K562 (cell line): ENCODE data around the gene LRRC3B. TPM values are rescaled to one million over a fixed set of nuclear protein-coding genes. Genes with fewer than 3 reads are reported as not detected.

Experiments used
- ATAC-seq: fragments of 200-7000 bp; cut with Tn5 transposase; 3 replicates; pipeline ENCODE4 v1.9.1; 2020; ENCODE audit warnings: moderate library complexity
- BruUV-seq: library from RNA; stranded (reverse); fragments of 400-500 nt; replicated peaks from 2 replicates; lab custom pipeline; 2021; lab: Mats Ljungman, UMichigan
- CTCF ChIA-PET: fragments of 300-600 bp; formaldehyde crosslinking; extraction: SDS; loops from one replicate; lab custom pipeline; 2021; ENCODE audit warnings: low intra/inter-chr PET ratio; lab: Yijun Ruan, JAX
- POLR2A ChIA-PET: fragments of 300-600, 350-650 bp; sonication (Branson Sonifier 250); formaldehyde crosslinking; extraction: SDS; loops from one replicate; lab custom pipeline; 2021; ENCODE audit warnings: antibody characterized with exemption, inconsistent platforms; lab: Yijun Ruan, JAX
- DNase-seq, 4 experiments: peaks; one replicate each; pipeline versions ENCODE4 v3.0.0 to v3.0.0-alpha.2; 2011 to 2018; ENCODE audit warnings: low spot score in 3 of 4, mixed read lengths in 3 of 4; ENCODE audit errors: extremely low read depth in 1 of 4
- FAIRE-seq: peaks from 2 replicates; lab custom pipeline; 2011; peaks lifted over from hg19 to GRCh38; lab: Jason Lieb, UNC
- H2AFZ ChIP-seq: 2 replicates; pipeline ENCODE4 v1.6.0; 2011; ENCODE audit warnings: low read depth, low read length, control low read depth, inconsistent platforms
- H3K27ac ChIP-seq: fragments of 200-600 bp; 3 replicates; pipeline ENCODE4 v1.8.0; 2011; ENCODE audit warnings: low read depth, mild to moderate bottlenecking, control low read depth, inconsistent platforms, low read length, moderate library complexity, mixed read lengths; ENCODE audit errors: extremely low read depth
- H3K27me3 ChIP-seq, 2 experiments: fragments of 300-600 bp in 1 of 2; 2 replicates in 1 of 2; 3 replicates in 1 of 2; pipeline versions ENCODE4 v1.6.0 to v1.8.0; 2011; ENCODE audit warnings: inconsistent platforms in 2 of 2, low read length in 2 of 2, mild to moderate bottlenecking in 1 of 2, mixed read lengths in 1 of 2, moderate library complexity in 1 of 2; ENCODE audit not compliant: control insufficient read depth in 2 of 2, insufficient read depth in 2 of 2
- H3K36me3 ChIP-seq: fragments of 300-600 bp; 3 replicates; pipeline ENCODE4 v1.8.0; 2011; ENCODE audit warnings: mild to moderate bottlenecking, low read length, inconsistent platforms; ENCODE audit not compliant: control insufficient read depth, insufficient read depth
- H3K4me1 ChIP-seq, 2 experiments: fragments of 200-600 bp in 1 of 2; replicated peaks in 1 of 2; 2 replicates in 1 of 2; 3 replicates in 1 of 2; pipeline versions ENCODE4 v1.5.1 to v1.8.0; 2011; ENCODE audit warnings: inconsistent platforms in 2 of 2, low read length in 2 of 2, mild to moderate bottlenecking in 1 of 2, mixed read lengths in 1 of 2, moderate library complexity in 1 of 2; ENCODE audit not compliant: control insufficient read depth in 2 of 2, insufficient read depth in 2 of 2
- H3K4me2 ChIP-seq: 2 replicates; pipeline ENCODE4 v1.6.1; 2011; ENCODE audit warnings: low read length, control low read depth, inconsistent platforms, mixed read lengths; ENCODE audit not compliant: insufficient read depth
- H3K4me3 ChIP-seq: fragments of 200-600 bp; sonication (generic), shearing (Covaris generic); 2 replicates; pipeline ENCODE4 v1.5.1; 2016; ENCODE audit warnings: control low read depth, inconsistent platforms
- H3K79me2 ChIP-seq: fragments of 200-600 bp; 3 replicates; pipeline ENCODE4 v1.8.0; 2011; ENCODE audit warnings: low read length, inconsistent platforms; ENCODE audit not compliant: control insufficient read depth, insufficient read depth
- H3K9ac ChIP-seq, 2 experiments: 2 replicates each; pipeline versions ENCODE4 v1.6.0 to v1.6.1; 2011; ENCODE audit warnings: low read depth in 2 of 2, low read length in 2 of 2, control low read depth in 1 of 2, inconsistent platforms in 1 of 2, mild to moderate bottlenecking in 1 of 2, mixed read lengths in 1 of 2; ENCODE audit not compliant: insufficient read depth in 1 of 2
- H3K9me1 ChIP-seq: one replicate; pipeline ENCODE4 v1.6.0; 2011; ENCODE audit warnings: inconsistent platforms, mild to moderate bottlenecking, low read length, moderate library complexity; ENCODE audit not compliant: control insufficient read depth, insufficient read depth
- H3K9me3 ChIP-seq: replicated peaks from 2 replicates; pipeline ENCODE4 v1.5.1; 2011; ENCODE audit warnings: low read depth, low read length, inconsistent platforms; ENCODE audit not compliant: control insufficient read depth, insufficient read depth
- H4K20me1 ChIP-seq: replicated peaks from 2 replicates; pipeline ENCODE4 v1.6.1; 2011; ENCODE audit warnings: low read length, inconsistent platforms, mixed read lengths; ENCODE audit not compliant: control insufficient read depth, insufficient read depth
- CHCHD3 ChIP-seq: fragments of 250-450 bp; sonication (Bioruptor Pico); IDR thresholded peaks from 2 replicates; pipeline ENCODE4 v2.1.2; 2022; ENCODE audit warnings: mild to moderate bottlenecking
- FOXA1 ChIP-seq: fragments of 450-650 bp; IDR thresholded peaks from 2 replicates; pipeline ENCODE4 v1.6.1; 2016; ENCODE audit warnings: mild to moderate bottlenecking, borderline replicate concordance
- KAT7 ChIP-seq: sonication (generic); formaldehyde crosslinking; IDR thresholded peaks from 2 replicates; pipeline ENCODE4 v1.8.0; 2022; ENCODE audit warnings: missing genetic modification reagents, mild to moderate bottlenecking, borderline replicate concordance
- KDM5B ChIP-seq: fragments of 200-600 bp; sonication (generic); IDR thresholded peaks from 2 replicates; pipeline ENCODE4 v1.6.1; 2012; ENCODE audit warnings: low read depth, mild to moderate bottlenecking, moderate library complexity, low read length, control low read depth, inconsistent platforms; ENCODE audit not compliant: insufficient replicate concordance
- MAFK ChIP-seq: IDR thresholded peaks from 2 replicates; pipeline ENCODE4 v1.6.1; 2011; ENCODE audit warnings: low read length, improper control_type of control experiment
- NFE2 ChIP-seq: IDR thresholded peaks from 2 replicates; pipeline ENCODE4 v1.6.1; 2014; ENCODE audit warnings: antibody characterized with exemption, low read depth
- NR2C1 ChIP-seq, 2 experiments: fragments of 450-650 bp; IDR thresholded peaks; 2 replicates each; pipeline ENCODE4 v1.6.1; 2017; ENCODE audit warnings: mild to moderate bottlenecking in 2 of 2, antibody characterized with exemption in 1 of 2, inconsistent platforms in 1 of 2, missing compliant biosample characterization in 1 of 2, missing genetic modification characterization in 1 of 2
- PTTG1 ChIP-seq: fragments of 450-650 bp; IDR thresholded peaks from 2 replicates; pipeline ENCODE4 v1.6.1; 2016; ENCODE audit warnings: low read depth, mild to moderate bottlenecking, missing genetic modification characterization, missing compliant biosample characterization
- RBM17 ChIP-seq: fragments of 200-400 bp; formaldehyde crosslinking; IDR thresholded peaks from 2 replicates; pipeline ENCODE4 v1.6.1; 2017; ENCODE audit warnings: low read depth, mild to moderate bottlenecking, low read length, borderline replicate concordance
- ZNF121 ChIP-seq: sonication (generic); formaldehyde crosslinking; conservative IDR thresholded peaks from 2 replicates; pipeline ENCODE4 v1.8.0; 2022; ENCODE audit warnings: missing genetic modification reagents
- ZNF384 ChIP-seq: IDR thresholded peaks from 2 replicates; pipeline ENCODE4 v1.6.1; 2012; ENCODE audit warnings: low read depth, low read length, improper control_type of control experiment
- ZNF408 ChIP-seq: fragments of 250-450 bp; sonication (Bioruptor Pico); IDR thresholded peaks from 2 replicates; pipeline ENCODE4 v1.4.0; 2020; ENCODE audit warnings: low read depth, mild to moderate bottlenecking, moderate library complexity
- ZNF695 ChIP-seq: fragments of 450-650 bp; formaldehyde crosslinking; IDR thresholded peaks from 2 replicates; pipeline ENCODE4 v1.4.0; 2020; ENCODE audit warnings: mild to moderate bottlenecking, moderate library complexity
- ZNF764 ChIP-seq: fragments of 250-450 bp; sonication (Bioruptor Pico); IDR thresholded peaks from 2 replicates; pipeline ENCODE4 v1.4.0; 2020; ENCODE audit warnings: low read depth, mild to moderate bottlenecking, moderate library complexity
- WGBS: fragments of 100-300 bp; shearing (Covaris generic); methylation state at CpG from one replicate; pipeline ENCODE4 v1.1.6; 2016; ENCODE audit warnings: low coverage, mixed read lengths; ENCODE audit not compliant: insufficient coverage; ENCODE audit errors: missing lambda C conversion rate; 5-methylcytosine and 5-hydroxymethylcytosine counted together
- in situ Hi-C: fragments of 300-500 bp; cut with MboI; formaldehyde crosslinking; loops from 4 replicates; pipeline ENCODE4 v1.15.0; 2018; ENCODE audit warnings: inconsistent platforms, mixed read lengths
- intact Hi-C: fragments of 100-400 bp; cut with micrococcal nuclease; formaldehyde crosslinking; loops from 2 replicates; pipeline ENCODE4 v1.14.2; 2022
- polyA plus RNA-seq, 8 experiments: library from polyadenylated mRNA; depleted of rRNA in 4 of 8; stranded (reverse) in 5 of 8; unstranded in 3 of 8; fragments of >200 nt; fragmentation: Nextera tagmentation in 2 of 8; fragmentation: Illumina TruSeq in 1 of 8; extraction: Ambion mirVana in 2 of 8; extraction: Trizol in 1 of 8; gene quantifications; 2 replicates each; pipeline versions ENCODE4 v1.2.1 to v1.2.3, GENCODE V29; 2011 to 2014; ENCODE audit warnings: inconsistent platforms in 1 of 8, missing spikeins in 1 of 8
- total RNA-seq, 7 experiments: library from RNA; depleted of rRNA in 6 of 7; stranded (reverse); fragments of >200 nt in 6 of 7; fragmentation: Illumina TruSeq in 2 of 7; extraction: Trizol in 2 of 7; gene quantifications; 2 replicates each; pipeline versions ENCODE4 v1.2.1 to v1.2.3, GENCODE V29; 2011 to 2021; ENCODE audit warnings: low replicate concordance in 1 of 7
- TF ChIP-seq, protein P1 (sequence below): sonication (generic); formaldehyde crosslinking; IDR thresholded peaks from 2 replicates; pipeline ENCODE4 v1.8.0; 2022; ENCODE audit warnings: mild to moderate bottlenecking, low read depth, missing genetic modification reagents

LRRC3B gene
- total and polyA plus RNA-seq, 9 of the 15 experiments (the other 6 are each of a cell fraction or from before 2014, with no cell fraction given): under 0.01 to 0.33 TPM; not detected in 7

DNA sequence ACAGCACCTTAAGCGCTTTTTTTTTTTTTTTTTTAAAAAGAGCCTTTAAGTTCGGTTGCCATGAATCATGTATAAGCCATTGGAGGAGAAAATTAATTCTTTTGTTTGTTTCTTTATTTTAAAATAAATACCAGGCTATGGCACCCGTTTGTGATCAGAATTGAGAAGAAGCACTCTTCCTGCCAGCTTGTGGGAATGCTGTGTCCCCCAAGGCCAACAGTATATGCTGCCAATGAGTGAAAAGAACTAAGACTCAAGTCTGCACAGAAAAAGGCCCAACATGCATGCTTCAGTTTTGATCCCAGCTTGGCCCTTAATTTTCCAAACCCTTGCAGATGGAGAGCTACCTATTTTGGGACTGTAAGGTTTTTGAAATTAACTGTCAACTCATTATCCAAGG lies 90.5 kb downstream of the LRRC3B start:
- Histone ChIP-seq H3K9me3 (peaks cover 2% of the 10 kb centered on the region; the same call in 1 of the 2 replicates), H3K79me2 (no peaks in the 10 kb centered on the region), H3K27ac (no peak overlapping the region), H3K9ac (no peak overlapping the region), H4K20me1 (no peaks in the 10 kb centered on the region), H3K4me1 (no peaks in the 10 kb centered on the region), H3K9me1 (no peaks in the 10 kb centered on the region), H3K4me2 (no peak overlapping the region), H3K36me3 (no peaks in the 10 kb centered on the region), H2AFZ (no peak overlapping the region), H3K4me3 (no peak overlapping the region), H3K27me3 (no peaks in the 10 kb centered on the region)
- TF ChIP-seq MAFK (no peak), RBM17 (no peak), ZNF121 (CRISPR knock-in tag) (no peak), CHCHD3 (no peak), KAT7 (no peak), ZNF764 (CRISPR knock-in tag) (no peak), NR2C1 (IDR thresholded peaks at IDR 0.05) (no peak), NR2C1 (tag; IDR thresholded peaks at IDR 0.05) (no peak), NFE2 (no peak), ZNF408 (CRISPR knock-in tag) (no peak), FOXA1 (no peak), ZNF384 (no peak), KDM5B (no peak), PTTG1 (tag) (no peak), ZNF695 (CRISPR knock-in tag) (no peak)
- TF ChIP-seq, protein P1, sequence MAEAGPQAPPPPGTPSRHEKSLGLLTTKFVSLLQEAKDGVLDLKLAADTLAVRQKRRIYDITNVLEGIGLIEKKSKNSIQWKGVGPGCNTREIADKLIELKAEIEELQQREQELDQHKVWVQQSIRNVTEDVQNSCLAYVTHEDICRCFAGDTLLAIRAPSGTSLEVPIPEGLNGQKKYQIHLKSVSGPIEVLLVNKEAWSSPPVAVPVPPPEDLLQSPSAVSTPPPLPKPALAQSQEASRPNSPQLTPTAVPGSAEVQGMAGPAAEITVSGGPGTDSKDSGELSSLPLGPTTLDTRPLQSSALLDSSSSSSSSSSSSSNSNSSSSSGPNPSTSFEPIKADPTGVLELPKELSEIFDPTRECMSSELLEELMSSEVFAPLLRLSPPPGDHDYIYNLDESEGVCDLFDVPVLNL (CRISPR knock-in tag): no peak
- no TSS peak for BruUV-seq
- no peak for ATAC-seq
- FAIRE-seq: no peak
- 0% methylated on average over 3 of the region's 3 CpGs for WGBS
- ChIA-PET CTCF (no interaction called here), POLR2A (interaction anchor here (0.6 kb wide), 1 partner anchor 112 kb away, joined by 4 read pairs; no protein-coding TSS in a partner anchor)
- no peak for DNase-seq
- in situ Hi-C loops: no loop called here
- intact Hi-C loops: loop anchor here (2.0 to 5.0 kb wide), 2 partner anchors 871 to 1064 kb away; no protein-coding TSS in a partner anchor
